Natural killer cell (primary cell): ENCODE data around the gene RARG. TPM values are rescaled to one million over a fixed set of nuclear protein-coding genes. Genes with fewer than 3 reads are reported as not detected.

Experiments used
- ATAC-seq, 3 donors: fragments of 150-1000 bp in 2 of 3; fragments of 200-7000 bp in 1 of 3; cut with Tn5 transposase; 1 replicate in 1 of 3; 2 replicates in 2 of 3; pipeline ENCODE4 v1.10.0; 2021; ENCODE audit warnings: mild to moderate bottlenecking in 2 of 3, moderate library complexity in 2 of 3
- DNase-seq, 2 donors: peaks; one replicate each; pipeline versions ENCODE4 v3.0.0 to v3.0.0-alpha.2; 2013 to 2021; ENCODE audit warnings: mixed read lengths in 1 of 2
- H3K27ac ChIP-seq: one replicate; pipeline ENCODE4 v1.5.1; 2013; ENCODE audit warnings: mild to moderate bottlenecking, low read length
- H3K27me3 ChIP-seq: one replicate; pipeline ENCODE4 v1.6.1; 2013; ENCODE audit warnings: low read length; ENCODE audit not compliant: control insufficient read depth, insufficient read depth
- H3K36me3 ChIP-seq: one replicate; pipeline ENCODE4 v1.6.1; 2013; ENCODE audit warnings: low read length; ENCODE audit not compliant: control insufficient read depth, insufficient read depth
- H3K4me1 ChIP-seq: one replicate; pipeline ENCODE4 v1.6.1; 2013; ENCODE audit warnings: low read length; ENCODE audit not compliant: control insufficient read depth, insufficient read depth
- H3K4me3 ChIP-seq: one replicate; pipeline ENCODE4 v1.5.1; 2013; ENCODE audit warnings: low read length
- H3K9me3 ChIP-seq: one replicate; pipeline ENCODE4 v1.6.1; 2013; ENCODE audit warnings: low read length; ENCODE audit not compliant: control insufficient read depth, insufficient read depth
- H3K27ac Mint-ChIP-seq, 2 donors: one replicate each; pipeline ENCODE4 v1.8.0; 2022; ENCODE audit warnings: mild to moderate bottlenecking in 2 of 2, mixed read lengths in 2 of 2, moderate library complexity in 1 of 2
- H3K27me3 Mint-ChIP-seq, 2 donors: one replicate each; pipeline ENCODE4 v1.8.0; 2022; ENCODE audit warnings: low read depth in 2 of 2, mixed read lengths in 2 of 2
- H3K36me3 Mint-ChIP-seq: one replicate; pipeline ENCODE4 v1.8.0; 2022; ENCODE audit warnings: mixed read lengths
- H3K4me1 Mint-ChIP-seq, 2 donors: one replicate each; pipeline ENCODE4 v1.8.0; 2022; ENCODE audit warnings: mixed read lengths in 2 of 2
- H3K4me3 Mint-ChIP-seq: one replicate; pipeline ENCODE4 v1.8.0; 2022; ENCODE audit warnings: mild to moderate bottlenecking, moderate library complexity, mixed read lengths
- H3K9me3 Mint-ChIP-seq, 2 donors: one replicate each; pipeline ENCODE4 v1.8.0; 2022; ENCODE audit warnings: mixed read lengths in 2 of 2
- CTCF ChIP-seq: fragments of 200-600 bp; IDR thresholded peaks from one replicate; pipeline ENCODE4 v1.8.0; 2022; ENCODE audit warnings: antibody characterized with exemption
- WGBS: methylation state at CpG from one replicate; pipeline ENCODE4 v1.1.7; 2013; ENCODE audit warnings: missing lambda C conversion rate; ENCODE audit not compliant: insufficient coverage; 5-methylcytosine and 5-hydroxymethylcytosine counted together
- intact Hi-C: fragments of 100-400 bp; cut with micrococcal nuclease; formaldehyde crosslinking; loops from one replicate; pipeline ENCODE4 v1.14.2; 2022
- total RNA-seq, 4 donors: library from RNA; stranded (reverse); fragments of 120-200 nt in 1 of 4; gene quantifications; one replicate each; pipeline versions ENCODE4 v1.2.3 to v1.2.4, GENCODE V29; 2013 to 2022

RARG gene
- total RNA-seq, 3 donors from 2014 or later (not counting 1 experiment from before 2014, with no cell fraction given), result 24.0 to 30.6 (median 27.5) TPM

- Mint-ChIP-seq H3K4me1 (peaks cover 60 to 78% of the 10 kb centered on the region in 2 donors), H3K27me3 (no peaks in the 10 kb centered on the region), H3K9me3 (no peaks in the 10 kb centered on the region), H3K4me3 (no peak overlapping the region), H3K36me3 (no peaks in the 10 kb centered on the region), H3K27ac (peak overlapping the region; percentile 34 to 38)
- WGBS, result 20% methylated on average over 14 of the region's 14 CpGs
- Histone ChIP-seq H3K36me3 (peaks cover 42% of the 10 kb centered on the region), H3K27me3 (no peaks in the 10 kb centered on the region), H3K9me3 (no peaks in the 10 kb centered on the region), H3K4me1 (peaks cover 63% of the 10 kb centered on the region), H3K27ac (no peak overlapping the region), H3K4me3 (no peak overlapping the region)
- ATAC-seq, result peak; percentile 59 to 82 (median 71)
- peak; percentile 91 for TF ChIP-seq CTCF
- DNase-seq, result peak; percentile 84 to 90
- intact Hi-C loops, result loop anchor here (1.0 to 2.0 kb wide), 3 partner anchors 38 to 107 kb away; partner anchors contain the start of gene AAAS
Measured at GRCh38 chr12:53213348-53213747, 18.7 kb downstream of the RARG start.

DNA sequence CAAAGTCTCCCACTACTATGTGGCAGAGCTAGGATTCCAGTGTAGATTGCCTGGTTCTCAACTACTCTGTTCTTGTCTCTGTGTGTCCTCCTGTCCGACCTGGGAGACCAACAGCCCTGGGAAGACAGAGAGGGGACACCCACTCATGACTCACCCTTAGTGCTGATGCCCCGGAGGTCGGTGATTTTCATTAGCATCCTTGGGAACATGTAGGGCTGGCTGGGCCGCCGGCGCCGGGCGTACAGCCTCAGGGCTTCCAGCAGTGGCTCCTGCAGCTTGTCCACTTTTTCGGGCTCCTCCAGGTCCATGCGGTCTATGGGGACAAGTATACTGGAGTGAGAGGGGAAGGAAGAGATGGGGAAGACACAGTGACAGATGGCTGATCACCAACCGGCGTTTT lies 19.1 kb downstream of the RARG start:
- Mint-ChIP-seq H3K9me3 (no peaks in the 10 kb centered on the region), H3K36me3 (no peaks in the 10 kb centered on the region), H3K4me3 (no peak overlapping the region), H3K27ac (peak overlapping the region; percentile 34 to 38), H3K27me3 (no peaks in the 10 kb centered on the region), H3K4me1 (peaks cover 60 to 78% of the 10 kb centered on the region in 2 donors)
- Histone ChIP-seq H3K27ac (no peak overlapping the region), H3K36me3 (peaks cover 42% of the 10 kb centered on the region), H3K4me1 (peaks cover 63% of the 10 kb centered on the region), H3K27me3 (no peaks in the 10 kb centered on the region), H3K4me3 (no peak overlapping the region), H3K9me3 (no peaks in the 10 kb centered on the region)
- WGBS, result 61% methylated on average over 12 of the region's 12 CpGs
- TF ChIP-seq CTCF, result no peak
- intact Hi-C loops, result loop anchor here (1.0 to 2.0 kb wide), 3 partner anchors 38 to 108 kb away; partner anchors contain the start of gene AAAS
- ATAC-seq (no peak), DNase-seq (no peak)

DNA sequence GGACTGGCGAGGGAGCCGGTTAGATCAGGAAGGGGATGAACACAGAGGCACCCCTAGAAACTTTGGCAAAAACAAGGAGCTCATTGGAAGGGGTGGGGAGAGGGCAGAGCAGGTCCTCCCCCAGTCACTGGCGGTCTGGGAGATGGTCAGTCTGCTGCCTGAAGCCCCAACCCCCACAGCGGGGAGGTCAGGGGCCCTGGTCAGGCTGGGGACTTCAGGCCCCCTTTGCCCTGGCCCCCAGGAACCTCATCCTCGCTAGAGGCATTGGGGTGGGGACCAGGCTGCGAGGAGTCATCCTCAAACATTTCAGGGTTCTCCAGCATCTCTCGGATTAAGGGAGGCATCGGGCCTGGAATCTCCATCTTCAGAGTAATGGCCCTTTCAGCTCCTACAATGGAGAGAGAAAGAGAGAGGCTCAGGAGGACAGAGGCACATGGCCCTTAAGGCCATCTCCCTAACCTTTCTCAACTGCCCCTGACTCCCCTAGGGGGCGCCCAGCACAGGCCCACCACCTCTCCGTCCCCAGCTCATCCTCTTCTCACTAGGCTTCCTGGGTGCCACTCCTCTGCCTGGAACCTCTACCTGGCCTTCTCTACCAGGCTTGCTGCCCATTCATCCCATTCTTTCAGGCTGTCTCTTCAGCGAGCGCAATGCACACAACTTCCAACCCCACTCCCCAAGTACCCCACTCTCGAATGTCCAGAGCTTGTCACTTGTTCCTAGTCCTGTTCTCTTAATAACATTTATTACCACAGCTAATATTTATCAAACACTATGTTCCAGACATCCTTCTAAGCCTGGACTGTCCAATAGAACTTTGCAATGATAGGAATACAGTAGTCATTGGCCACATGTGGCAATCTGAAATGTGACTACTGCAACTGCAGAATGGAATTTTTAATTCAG lies 20.3 kb downstream of the RARG start:
- Histone ChIP-seq H3K36me3 (peaks cover 42% of the 10 kb centered on the region), H3K27me3 (no peaks in the 10 kb centered on the region), H3K4me1 (peaks cover 62% of the 10 kb centered on the region), H3K27ac (no peak overlapping the region), H3K9me3 (no peaks in the 10 kb centered on the region), H3K4me3 (no peak overlapping the region)
- no peaks in the 10 kb centered on the region for H3K27me3 Mint-ChIP-seq
- 83% methylated on average over 13 of the region's 13 CpGs for WGBS
- H3K36me3 Mint-ChIP-seq, result no peaks in the 10 kb centered on the region
- H3K4me1 Mint-ChIP-seq, result peaks cover 57 to 75% of the 10 kb centered on the region in 2 donors
- H3K9me3 Mint-ChIP-seq, result no peaks in the 10 kb centered on the region
- intact Hi-C loops, result loop anchor here (2.0 kb wide), 1 partner anchor 109 kb away; the partner anchor contains the start of gene AAAS
- TF ChIP-seq CTCF, result no peak
- peak in 1 of 2 donors; percentile 51 for DNase-seq
- H3K27ac Mint-ChIP-seq, result no peak overlapping the region
- no peak for ATAC-seq
- no peak overlapping the region for H3K4me3 Mint-ChIP-seq
